ENCODE data around the gene PIGL. TPM values are rescaled to one million over a fixed set of nuclear protein-coding genes. Genes with fewer than 3 reads are reported as not detected.
"Not testable (repeated sequence)": the region's sequence is repeated elsewhere in the genome, so short reads cannot be mapped to it uniquely, and the experiment has no call there.

PIGL gene
- total RNA-seq = 10 to 100 TPM; 26.2 to 27.0 TPM
- long read RNA-seq, donor 1, partial matches to known transcripts = 0 of 2 reads
- long read RNA-seq, donor 1, other reads (novel, unspliced or antisense) = 1 of 2 reads
- long read RNA-seq, donor 2, partial matches to known transcripts = 0 of 7 reads
- long read RNA-seq, donor 2, other reads (novel, unspliced or antisense) = 3 of 7 reads

DNA sequence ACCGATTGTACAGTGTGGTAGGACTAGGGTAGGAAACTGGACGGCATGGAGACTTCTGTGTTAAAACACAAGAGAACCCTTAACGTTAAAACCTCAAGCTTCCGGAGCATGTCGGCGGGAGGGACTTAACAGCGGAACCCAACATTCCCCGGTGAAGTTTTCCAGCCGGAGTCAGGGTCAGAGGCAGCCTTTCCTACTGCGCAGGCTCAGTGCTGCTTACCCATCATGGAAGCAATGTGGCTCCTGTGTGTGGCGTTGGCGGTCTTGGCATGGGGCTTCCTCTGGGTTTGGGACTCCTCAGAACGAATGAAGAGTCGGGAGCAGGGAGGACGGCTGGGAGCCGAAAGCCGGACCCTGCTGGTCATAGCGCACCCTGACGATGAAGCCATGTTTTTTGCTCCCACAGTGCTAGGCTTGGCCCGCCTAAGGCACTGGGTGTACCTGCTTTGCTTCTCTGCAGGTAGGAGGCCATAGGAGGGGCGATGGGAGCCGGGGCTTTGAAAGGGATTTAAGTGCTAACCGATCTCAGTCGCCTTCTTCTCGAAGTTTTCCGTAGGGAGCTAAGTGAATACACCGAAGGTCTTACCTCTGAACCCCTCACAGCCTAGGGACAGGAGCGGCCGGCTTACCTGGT, at the start of gene PIGL:
Gene PIGL, plus strand, starts transcription at position 209 of the 634 bp plus-strand sequence. Its CDS starts 17 bp downstream, at position 226.
- DNase-seq (ENCODE audit: low spot score) = peak; percentile 95
- intact Hi-C loops (cut with DNase I) = loop anchor here in 1 of 2 donors (10.0 kb wide), 1 partner anchor 68 kb away; no protein-coding TSS in a partner anchor

GRCh38 chr17:16171613-16172012, 45.4 kb upstream of the PIGL start:
- no peak for DNase-seq (ENCODE audit: low spot score)
- intact Hi-C loops (cut with DNase I) = no loop called here

- DNase-seq (ENCODE audit: low spot score) = no peak
- intact Hi-C loops (cut with DNase I) = no loop called here
These were observed 38.2 kb upstream of the PIGL start for GRCh38 chr17:16178836-16179235.

GRCh38 chr17:16181581-16181980, 35.4 kb upstream of the PIGL start:
- DNase-seq (ENCODE audit: low spot score) = no peak
- intact Hi-C loops (cut with DNase I) = no loop called here

DNA sequence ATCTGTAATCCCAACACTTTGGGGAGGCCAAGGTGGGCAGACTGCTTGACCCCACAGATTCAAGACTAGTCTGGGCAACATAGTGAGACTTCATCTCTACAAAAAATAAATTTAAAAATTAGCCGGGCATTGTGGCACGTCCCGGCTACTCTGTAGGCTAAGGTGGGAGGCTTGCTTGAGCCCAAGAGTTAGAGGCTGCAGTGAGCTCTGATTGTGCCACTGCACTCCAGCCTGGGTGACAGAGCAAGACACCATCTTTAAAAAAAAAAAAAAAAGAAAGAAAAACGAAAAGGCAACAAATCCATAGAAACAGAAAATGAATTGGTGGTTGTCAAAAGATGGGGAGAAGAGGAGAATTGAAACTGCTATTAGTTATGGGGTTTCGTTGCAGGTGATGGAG, 29.4 kb upstream of the PIGL start:
- no peak for DNase-seq (ENCODE audit: low spot score)
- intact Hi-C loops (cut with DNase I) = no loop called here

DNA sequence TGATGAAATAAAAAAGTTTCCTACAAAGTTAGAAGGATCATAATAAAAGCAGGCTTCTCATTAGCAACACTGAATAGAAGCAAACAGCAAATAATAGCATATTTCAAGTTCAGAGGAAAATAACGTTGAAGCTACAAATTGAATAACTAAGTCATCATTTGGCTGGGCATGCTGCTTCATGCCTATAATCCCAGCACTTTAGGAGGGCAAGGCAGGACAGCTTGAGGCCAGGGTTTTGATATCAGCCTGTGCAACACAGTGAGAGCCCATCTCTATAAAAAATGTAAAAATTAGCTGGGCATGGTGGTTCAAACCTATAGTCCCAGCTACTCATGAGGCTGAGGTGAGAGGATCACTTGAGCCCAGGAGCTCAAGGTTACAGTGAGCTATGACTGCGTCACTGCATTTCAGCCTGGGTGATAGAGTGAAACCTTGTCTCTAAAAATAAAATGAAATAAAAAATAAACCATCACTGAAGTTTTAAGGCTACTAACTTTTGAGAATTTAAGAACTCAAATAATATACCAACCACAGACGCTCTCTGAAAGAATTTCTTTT, 27.1 kb upstream of the PIGL start:
- no peak for DNase-seq (ENCODE audit: low spot score)
- intact Hi-C loops (cut with DNase I) = no loop called here

- intact Hi-C loops (cut with DNase I) = no loop called here
- no peak for DNase-seq (ENCODE audit: low spot score)
These were observed 26.2 kb upstream of the PIGL start for GRCh38 chr17:16190703-16191360.

GRCh38 chr17:16191604-16192003, 25.4 kb upstream of the PIGL start:
- intact Hi-C loops (cut with DNase I) = no loop called here
- DNase-seq (ENCODE audit: low spot score) = no peak

GRCh38 chr17:16194307-16194835, 22.6 kb upstream of the PIGL start:
- intact Hi-C loops (cut with DNase I); DNase-seq (ENCODE audit: low spot score): not testable (repeated sequence)

DNA sequence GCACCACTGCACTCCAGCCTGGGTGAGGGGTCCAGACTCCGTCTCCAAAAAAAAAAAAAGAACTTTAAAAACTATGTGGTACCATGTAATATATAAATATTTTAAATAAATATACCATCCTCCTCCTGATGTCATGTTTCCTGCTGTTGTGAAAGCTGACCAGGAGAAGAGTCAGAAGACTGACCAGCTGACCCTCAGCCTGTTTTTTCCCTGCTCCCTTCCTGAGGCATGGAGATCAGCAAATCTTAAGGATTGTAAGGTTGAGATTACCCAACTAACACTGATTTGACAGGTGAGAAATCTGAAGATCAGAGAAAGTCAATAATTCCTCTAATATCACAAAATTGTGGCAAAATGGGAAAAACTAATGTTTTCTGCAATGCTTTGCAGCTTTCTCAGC, 19.7 kb upstream of the PIGL start:
- DNase-seq (ENCODE audit: low spot score) = no peak
- intact Hi-C loops (cut with DNase I) = no loop called here

GRCh38 chr17:16199093-16199492, 17.9 kb upstream of the PIGL start:
- DNase-seq (ENCODE audit: low spot score) = no peak
- intact Hi-C loops (cut with DNase I) = no loop called here

DNA sequence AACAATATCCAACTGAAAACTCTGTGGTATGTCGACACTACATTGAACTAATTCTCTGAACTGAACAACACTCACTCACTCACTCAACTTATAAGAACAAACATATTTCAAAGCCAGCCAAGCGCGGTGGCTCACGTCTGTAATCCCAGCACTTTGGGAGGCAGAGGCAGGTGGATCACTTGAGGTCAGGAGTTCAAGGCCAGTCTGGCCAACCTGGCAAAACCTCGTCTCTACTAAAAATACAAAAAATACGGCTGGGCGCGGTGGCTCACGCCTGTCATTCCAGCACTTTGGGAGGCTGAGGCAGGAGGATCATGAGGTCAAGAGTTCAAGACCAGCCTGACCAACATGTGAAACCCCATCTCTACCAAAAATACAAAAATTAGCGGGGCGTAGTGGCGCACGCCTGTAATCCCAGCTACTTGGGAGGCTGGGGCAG, 15.3 kb upstream of the PIGL start:
- intact Hi-C loops (cut with DNase I); DNase-seq (ENCODE audit: low spot score): not testable (repeated sequence)

GRCh38 chr17:16202554-16203500, 14.2 kb upstream of the PIGL start:
- intact Hi-C loops (cut with DNase I); DNase-seq (ENCODE audit: low spot score): not testable (repeated sequence)

- intact Hi-C loops (cut with DNase I) = not testable (repeated sequence)
These were observed 12.2 kb upstream of the PIGL start for GRCh38 chr17:16204763-16205162.

DNA sequence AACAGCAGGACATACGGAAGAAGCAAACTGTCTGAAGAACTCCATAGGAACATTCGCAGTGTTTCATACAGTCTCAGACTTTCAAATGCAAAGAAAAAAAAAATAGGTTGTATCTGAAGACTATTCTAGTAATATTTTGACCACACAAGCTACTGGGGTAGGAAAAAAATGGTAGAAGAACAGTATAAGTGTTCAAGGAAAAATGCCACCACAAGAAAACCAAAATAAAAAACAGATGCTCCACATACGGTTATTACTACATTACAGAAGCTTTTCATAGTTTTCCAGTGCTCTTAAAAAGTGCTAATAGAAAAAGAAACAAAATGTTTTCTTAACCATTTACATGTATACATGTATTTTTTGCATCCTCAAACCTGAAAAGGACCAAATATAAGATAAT, 5.4 kb upstream of the PIGL start:
- no peak for DNase-seq (ENCODE audit: low spot score)
- intact Hi-C loops (cut with DNase I) = loop anchor here in 1 of 2 donors (10.0 kb wide), 1 partner anchor 73 kb away; no protein-coding TSS in a partner anchor

More at GRCh38 chr17:16204763-16205162, 12.2 kb upstream of the PIGL start:
- DNase-seq (ENCODE audit: low spot score) = not testable (repeated sequence)

- intact Hi-C loops (cut with DNase I) = loop anchor here in 1 of 2 donors (10.0 kb wide), 1 partner anchor 72 kb away; no protein-coding TSS in a partner anchor
- no peak for DNase-seq (ENCODE audit: low spot score)
These were observed 4.2 kb upstream of the PIGL start for GRCh38 chr17:16212793-16213192.

GRCh38 chr17:16214190-16215001, 2.6 kb upstream of the PIGL start:
- intact Hi-C loops (cut with DNase I) = loop anchor here in 1 of 2 donors (10.0 kb wide), 1 partner anchor 70 kb away; no protein-coding TSS in a partner anchor
- no peak for DNase-seq (ENCODE audit: low spot score)

DNA sequence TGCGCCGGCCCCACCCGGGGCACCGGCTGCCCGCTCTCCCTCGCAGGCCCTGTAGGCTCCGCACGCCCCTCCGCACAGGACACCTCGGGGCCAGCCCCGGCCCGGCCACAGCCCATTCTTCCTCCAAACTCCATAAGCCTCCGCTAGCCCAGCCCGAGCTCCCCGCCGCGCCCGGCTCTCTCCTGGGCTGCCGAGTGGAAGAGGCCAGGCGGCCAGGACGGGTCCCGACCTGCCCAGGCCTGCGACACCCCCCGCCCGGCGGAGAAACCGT, 2.1 kb upstream of the PIGL start:
- intact Hi-C loops (cut with DNase I) = loop anchor here in 1 of 2 donors (10.0 kb wide), 1 partner anchor 70 kb away; no protein-coding TSS in a partner anchor
- DNase-seq (ENCODE audit: low spot score) = peak; percentile 89

Measured in posterior vena cava (tissue), 2 donors.